HepG2 (cell line): ENCODE measurements around the gene MRPL43. TPM values are rescaled to one million over a fixed set of nuclear protein-coding genes. Genes with fewer than 3 reads are reported as not detected.
A peak's percentile ranks its signal among the peaks of the same experiment; 100 is the strongest.

Experiments used
- ATF3 ChIP-seq: sonication (generic); formaldehyde crosslinking; IDR thresholded peaks from 2 replicates; pipeline ENCODE4 v1.4.0; 2020; ENCODE audit warnings: missing genetic modification reagents
- CENPX ChIP-seq: sonication (generic); formaldehyde crosslinking; IDR thresholded peaks from 2 replicates; pipeline ENCODE4 v1.9.0; 2021; ENCODE audit warnings: mild to moderate bottlenecking, missing genetic modification reagents, moderate library complexity
- FOXK2 ChIP-seq: fragments of 450-650 bp; IDR thresholded peaks from 2 replicates; pipeline ENCODE4 v1.6.1; 2016
- IRF2 ChIP-seq: IDR thresholded peaks from 2 replicates; pipeline ENCODE4 v1.6.1; 2018; ENCODE audit warnings: missing genetic modification reagents, missing compliant biosample characterization
- LCORL ChIP-seq, 2 experiments: fragments of 450-650 bp in 1 of 2; sonication (generic) in 1 of 2; formaldehyde crosslinking in 1 of 2; IDR thresholded peaks; 2 replicates each; pipeline versions ENCODE4 v1.5.0 to v1.6.1; 2017 to 2020; ENCODE audit warnings: antibody characterized with exemption in 1 of 2, missing genetic modification reagents in 1 of 2
- MED1 ChIP-seq: sonication (generic); formaldehyde crosslinking; IDR thresholded peaks from 2 replicates; pipeline ENCODE4 v1.4.0; 2020; ENCODE audit warnings: missing genetic modification reagents
- MED8 ChIP-seq: sonication (generic); formaldehyde crosslinking; IDR thresholded peaks from 2 replicates; pipeline ENCODE4 v1.8.1; 2023; ENCODE audit warnings: mild to moderate bottlenecking, missing genetic modification reagents; ENCODE audit not compliant: insufficient replicate concordance
- MTF1 ChIP-seq: sonication (generic); formaldehyde crosslinking; IDR thresholded peaks from 2 replicates; pipeline ENCODE4 v1.5.0; 2020; ENCODE audit warnings: missing genetic modification reagents
- MTF2 ChIP-seq: sonication (generic); formaldehyde crosslinking; IDR thresholded peaks from 2 replicates; pipeline ENCODE4 v1.5.0; 2020; ENCODE audit warnings: missing genetic modification reagents, borderline replicate concordance
- POLR2AphosphoS2 ChIP-seq: IDR thresholded peaks from 2 replicates; pipeline ENCODE4 v1.6.1; 2011; ENCODE audit warnings: low read depth, low read length, improper control_type of control experiment
- PPARG ChIP-seq: conservative IDR thresholded peaks from 2 replicates; pipeline ENCODE4 v1.6.1; 2016; ENCODE audit warnings: missing biosample characterization, missing genetic modification reagents
- PRMT3 ChIP-seq: sonication (generic); formaldehyde crosslinking; IDR thresholded peaks from 2 replicates; pipeline ENCODE4 v1.8.1; 2022; ENCODE audit warnings: low read depth, mild to moderate bottlenecking, moderate library complexity, missing genetic modification reagents, borderline replicate concordance
- SOX13 ChIP-seq, 3 experiments: fragments of 450-650 bp in 1 of 3; sonication (generic) in 1 of 3; formaldehyde crosslinking in 1 of 3; IDR thresholded peaks in 2 of 3; conservative IDR thresholded peaks in 1 of 3; 2 replicates each; pipeline versions ENCODE4 v1.5.0 to v1.6.1; 2016 to 2020; ENCODE audit warnings: antibody characterized with exemption in 1 of 3, mild to moderate bottlenecking in 1 of 3, missing compliant biosample characterization in 1 of 3, missing genetic modification reagents in 1 of 3, moderate library complexity in 1 of 3
- TCF7 ChIP-seq: sonication (generic); IDR thresholded peaks from 2 replicates; pipeline ENCODE4 v1.6.1; 2016; ENCODE audit warnings: antibody characterized with exemption, low read depth
- YY1 ChIP-seq: IDR thresholded peaks from 2 replicates; pipeline ENCODE4 v1.6.1; 2011; ENCODE audit warnings: low read length, low read depth, moderate library complexity, mild to moderate bottlenecking; ENCODE audit not compliant: insufficient read depth, insufficient replicate concordance
- ZBTB21 ChIP-seq: sonication (generic); formaldehyde crosslinking; IDR thresholded peaks from 2 replicates; pipeline ENCODE4 v1.4.0; 2020; ENCODE audit warnings: missing genetic modification reagents
- ZBTB25 ChIP-seq: IDR thresholded peaks from 2 replicates; pipeline ENCODE4 v1.6.1; 2018; ENCODE audit warnings: missing genetic modification reagents
- ZFP62 ChIP-seq: sonication (generic); formaldehyde crosslinking; IDR thresholded peaks from 2 replicates; pipeline ENCODE4 v1.4.0; 2020; ENCODE audit warnings: missing genetic modification reagents
- ZHX1 ChIP-seq: sonication (generic); formaldehyde crosslinking; IDR thresholded peaks from 2 replicates; pipeline ENCODE4 v1.8.1; 2022; ENCODE audit warnings: low read depth, mild to moderate bottlenecking, missing genetic modification reagents
- ZKSCAN8 ChIP-seq: IDR thresholded peaks from 2 replicates; pipeline ENCODE4 v1.6.1; 2016; ENCODE audit warnings: borderline replicate concordance, missing genetic modification reagents, missing compliant biosample characterization
- ZNF138 ChIP-seq: sonication (generic); formaldehyde crosslinking; IDR thresholded peaks from 2 replicates; pipeline ENCODE4 v1.5.0; 2020; ENCODE audit warnings: mild to moderate bottlenecking, low read depth, missing genetic modification reagents
- ZNF20 ChIP-seq: sonication (generic); formaldehyde crosslinking; IDR thresholded peaks from 2 replicates; pipeline ENCODE4 v1.4.0; 2020; ENCODE audit warnings: mild to moderate bottlenecking, moderate library complexity, missing genetic modification reagents
- ZNF563 ChIP-seq: sonication (generic); formaldehyde crosslinking; IDR thresholded peaks from 2 replicates; pipeline ENCODE4 v1.8.0; 2022; ENCODE audit warnings: mild to moderate bottlenecking, moderate library complexity, missing genetic modification reagents
- ZNF724P ChIP-seq: sonication (generic); formaldehyde crosslinking; IDR thresholded peaks from 2 replicates; pipeline ENCODE4 v1.8.0; 2022; ENCODE audit warnings: missing genetic modification reagents, borderline replicate concordance
- polyA plus RNA-seq, 8 experiments: library from polyadenylated mRNA; depleted of rRNA in 3 of 8; stranded (reverse) in 7 of 8; unstranded in 1 of 8; fragments of >200 nt; fragmentation: Illumina TruSeq in 4 of 8; extraction: Trizol in 4 of 8; gene quantifications; 2 replicates each; pipeline versions ENCODE4 v1.2.1 to v1.2.3, GENCODE V29; 2011 to 2016; ENCODE audit warnings: low read depth in 4 of 8, missing spikeins in 1 of 8, mixed read lengths in 1 of 8; ENCODE audit not compliant: insufficient read depth in 1 of 8
- total RNA-seq, 5 experiments: library from RNA; depleted of rRNA; stranded (reverse); fragments of >200 nt; fragmentation: Illumina TruSeq; extraction: Trizol; gene quantifications; 2 replicates each; pipeline ENCODE4 v1.2.3, GENCODE V29; 2016; ENCODE audit warnings: low read depth in 1 of 5

Gene MRPL43
- total and polyA plus RNA-seq, 2 of the 13 experiments (the other 11 are each of a cell fraction or from before 2014, with no cell fraction given): 71.0 to 73.7 TPM

- TF ChIP-seq SOX13 (IDR thresholded peaks at IDR 0.05): no peak
- TF ChIP-seq SOX13 (CRISPR knock-in tag; conservative IDR thresholded peaks at IDR 0.05 in 1 of 2, IDR thresholded peaks at IDR 0.05 in 1 of 2): peak in 1 of 2 experiments; percentile 92; a peak in 2 of 4 replicates
- TF ChIP-seq YY1: peak; percentile 65
- TF ChIP-seq ZFP62 (CRISPR knock-in tag): no peak
- TF ChIP-seq ZHX1 (CRISPR knock-in tag): no peak
- peak; percentile 73 for TF ChIP-seq MED8 (CRISPR knock-in tag)
- TF ChIP-seq LCORL (IDR thresholded peaks at IDR 0.05): peak; percentile 86
- peak; percentile 100 for TF ChIP-seq LCORL (CRISPR knock-in tag; IDR thresholded peaks at IDR 0.05)
- peak; percentile 94 for TF ChIP-seq IRF2 (CRISPR knock-in tag)
- no peak for TF ChIP-seq PRMT3 (CRISPR knock-in tag)
- peak; percentile 45; the same call in 1 of the 2 replicates for TF ChIP-seq ATF3 (CRISPR knock-in tag)
- TF ChIP-seq ZNF563 (CRISPR knock-in tag): peak; percentile 18; the same call in 1 of the 2 replicates
- TF ChIP-seq ZBTB21 (CRISPR knock-in tag): peak; percentile 42; the same call in 1 of the 2 replicates
- TF ChIP-seq ZNF724P: no peak
- TF ChIP-seq MED1 (CRISPR knock-in tag): peak; percentile 96
- TF ChIP-seq POLR2AphosphoS2: no peak
- 0 out of 2 replicates have a peak, but pooled peaks have one; percentile 32 for TF ChIP-seq ZBTB25
- TF ChIP-seq CENPX (CRISPR knock-in tag): no peak
- TF ChIP-seq ZNF20: no peak
- TF ChIP-seq MTF1: no peak
- TF ChIP-seq PPARG (CRISPR knock-in tag): peak; percentile 94
- peak; percentile 92 for TF ChIP-seq TCF7
- TF ChIP-seq FOXK2: peak; percentile 80; the same call in 1 of the 2 replicates
- TF ChIP-seq ZNF138 (CRISPR knock-in tag): 0 out of 2 replicates have a peak, but pooled peaks have one; percentile 83
- peak; percentile 93; the same call in 1 of the 2 replicates for TF ChIP-seq ZKSCAN8 (CRISPR knock-in tag)
- TF ChIP-seq MTF2 (CRISPR knock-in tag): no peak
These were observed 16.1 kb downstream of the MRPL43 start (continued) for GRCh38 chr10:100970914-100971811.
